ENCODE measurements around the gene SRSF3. TPM values are rescaled to one million over a fixed set of nuclear protein-coding genes. Genes with fewer than 3 reads are reported as not detected.

Gene SRSF3
- total RNA-seq, 2 donors from 2014 or later = 197 to 431 TPM

GRCh38 chr6:36625158-36625919 is 31.2 kb downstream of the SRSF3 start:
- peak in 1 of 2 donors; percentile 37 for DNase-seq (ENCODE audit: low spot score in 2 of 2)
- peak overlapping the region; percentile 10 to 16 for H3K27ac Mint-ChIP-seq
- ATAC-seq = no peak
- H3K9me3 Mint-ChIP-seq = no peaks in the 10 kb centered on the region
- H3K36me3 Mint-ChIP-seq = no peaks in the 10 kb centered on the region

- DNase-seq (ENCODE audit: low spot score in 2 of 2) (no peak), ATAC-seq (no peak)
- no peaks in the 10 kb centered on the region for H3K36me3 Mint-ChIP-seq
- no peak overlapping the region for H3K27ac Mint-ChIP-seq
- no peaks in the 10 kb centered on the region for H3K9me3 Mint-ChIP-seq
These were observed 32.5 kb downstream of the SRSF3 start for GRCh38 chr6:36626636-36627035.

- H3K9me3 Mint-ChIP-seq = no peaks in the 10 kb centered on the region
- DNase-seq (ENCODE audit: low spot score in 2 of 2) = no peak
- no peak overlapping the region for H3K27ac Mint-ChIP-seq
- ATAC-seq = no peak
- no peaks in the 10 kb centered on the region for H3K36me3 Mint-ChIP-seq
These were observed 33.0 kb downstream of the SRSF3 start for GRCh38 chr6:36627141-36627540.

- Mint-ChIP-seq H3K36me3 (no peaks in the 10 kb centered on the region), H3K9me3 (no peaks in the 10 kb centered on the region), H3K27ac (peak overlapping the region; percentile 35 to 73)
- DNase-seq (ENCODE audit: low spot score in 2 of 2) (no peak), ATAC-seq (no peak)
These were observed 33.7 kb downstream of the SRSF3 start for GRCh38 chr6:36627801-36628246.

GRCh38 chr6:36629784-36630183 is 35.6 kb downstream of the SRSF3 start:
- Mint-ChIP-seq H3K27ac (peak overlapping the region in 1 of 2 donors; percentile 22), H3K36me3 (no peaks in the 10 kb centered on the region), H3K9me3 (no peaks in the 10 kb centered on the region)
- DNase-seq (ENCODE audit: low spot score in 2 of 2) = no peak
- ATAC-seq = no peak

GRCh38 chr6:36631326-36632011 is 37.3 kb downstream of the SRSF3 start:
- no peak overlapping the region for H3K27ac Mint-ChIP-seq
- DNase-seq (ENCODE audit: low spot score in 2 of 2) = no peak
- no peak for ATAC-seq
- H3K36me3 Mint-ChIP-seq = no peaks in the 10 kb centered on the region
- no peaks in the 10 kb centered on the region for H3K9me3 Mint-ChIP-seq

- no peaks in the 10 kb centered on the region for H3K36me3 Mint-ChIP-seq
- H3K9me3 Mint-ChIP-seq = no peaks in the 10 kb centered on the region
- DNase-seq (ENCODE audit: low spot score in 2 of 2) (no peak), ATAC-seq (no peak)
- peak overlapping the region in 1 of 2 donors; percentile 41 for H3K27ac Mint-ChIP-seq
These were observed 39.2 kb downstream of the SRSF3 start for GRCh38 chr6:36633370-36633769.

GRCh38 chr6:36633915-36634314 is 39.8 kb downstream of the SRSF3 start:
- DNase-seq (ENCODE audit: low spot score in 2 of 2) = no peak
- Mint-ChIP-seq H3K9me3 (no peaks in the 10 kb centered on the region), H3K27ac (peak overlapping the region in 1 of 2 donors; percentile 41), H3K36me3 (no peaks in the 10 kb centered on the region)
- ATAC-seq = no peak

GRCh38 chr6:36634317-36635108 is 40.4 kb downstream of the SRSF3 start:
- no peak overlapping the region for H3K27ac Mint-ChIP-seq
- no peaks in the 10 kb centered on the region for H3K9me3 Mint-ChIP-seq
- H3K36me3 Mint-ChIP-seq = no peaks in the 10 kb centered on the region
- no peak for DNase-seq (ENCODE audit: low spot score in 2 of 2)
- no peak for ATAC-seq

GRCh38 chr6:36636283-36636682 is 42.1 kb downstream of the SRSF3 start:
- no peak for ATAC-seq
- H3K36me3 Mint-ChIP-seq = no peaks in the 10 kb centered on the region
- no peaks in the 10 kb centered on the region for H3K9me3 Mint-ChIP-seq
- peak overlapping the region in 1 of 2 donors; percentile 26 for H3K27ac Mint-ChIP-seq
- no peak for DNase-seq (ENCODE audit: low spot score in 2 of 2)

GRCh38 chr6:36636687-36637418 is 42.7 kb downstream of the SRSF3 start:
- no peaks in the 10 kb centered on the region for H3K9me3 Mint-ChIP-seq
- no peak for DNase-seq (ENCODE audit: low spot score in 2 of 2)
- no peak for ATAC-seq
- no peak overlapping the region for H3K27ac Mint-ChIP-seq
- no peaks in the 10 kb centered on the region for H3K36me3 Mint-ChIP-seq

- H3K36me3 Mint-ChIP-seq = no peaks in the 10 kb centered on the region
- H3K27ac Mint-ChIP-seq = no peak overlapping the region
- H3K9me3 Mint-ChIP-seq = no peaks in the 10 kb centered on the region
These were observed 44.4 kb downstream of the SRSF3 start for GRCh38 chr6:36638579-36638978.

GRCh38 chr6:36639171-36639808 is 45.1 kb downstream of the SRSF3 start:
- ATAC-seq = no peak
- no peak overlapping the region for H3K27ac Mint-ChIP-seq
- DNase-seq (ENCODE audit: low spot score in 2 of 2) = no peak
- no peaks in the 10 kb centered on the region for H3K36me3 Mint-ChIP-seq
- no peaks in the 10 kb centered on the region for H3K9me3 Mint-ChIP-seq

More at GRCh38 chr6:36638579-36638978, 44.4 kb downstream of the SRSF3 start:
- DNase-seq (ENCODE audit: low spot score in 2 of 2) (no peak), ATAC-seq (no peak)

- Mint-ChIP-seq H3K27ac (no peak overlapping the region), H3K36me3 (no peaks in the 10 kb centered on the region), H3K9me3 (no peaks in the 10 kb centered on the region)
- DNase-seq (ENCODE audit: low spot score in 2 of 2) (no peak), ATAC-seq (no peak)
These were observed 47.4 kb downstream of the SRSF3 start for GRCh38 chr6:36641543-36641942.

GRCh38 chr6:36642913-36643817 is 49.0 kb downstream of the SRSF3 start:
- no peak overlapping the region for H3K27ac Mint-ChIP-seq
- H3K36me3 Mint-ChIP-seq = no peaks in the 10 kb centered on the region
- no peaks in the 10 kb centered on the region for H3K9me3 Mint-ChIP-seq
- no peak for DNase-seq (ENCODE audit: low spot score in 2 of 2)
- no peak for ATAC-seq

Measured in activated naive CD4-positive, alpha-beta T cell treated with anti-CD3 and anti-CD28 coated beads, Interleukin-2, amount 50 U/mL, for 72 hours (primary cell).